Sigmoid colon (tissue), 7 donors: ENCODE measurements around the gene ERAL1. TPM values are rescaled to one million over a fixed set of nuclear protein-coding genes. Genes with fewer than 3 reads are reported as not detected.
"Not testable (repeated sequence)": the region's sequence is repeated elsewhere in the genome, so short reads cannot be mapped to it uniquely, and the experiment has no call there.

Source experiments
- DNase-seq: peaks from one replicate; pipeline ENCODE4 v3.0.0-alpha.2; 2019
- H3K27ac ChIP-seq, 4 donors: fragments of 200-600 bp; sonication (generic); one replicate each; pipeline ENCODE4 v1.5.1; 2016 to 2019; ENCODE audit warnings: mild to moderate bottlenecking in 1 of 4
- H3K27me3 ChIP-seq, 3 donors: fragments of 200-600 bp; sonication (generic); one replicate each; pipeline ENCODE4 v1.5.1; 2019; ENCODE audit warnings: mild to moderate bottlenecking in 1 of 3
- H3K36me3 ChIP-seq, 4 donors: fragments of 200-600 bp; sonication (generic); one replicate each; pipeline ENCODE4 v1.5.1; 2016 to 2019
- H3K4me1 ChIP-seq, 4 donors: fragments of 200-600 bp; sonication (generic); one replicate each; pipeline ENCODE4 v1.5.1; 2017 to 2019
- H3K4me3 ChIP-seq, 4 donors: fragments of 200-600 bp; sonication (generic); one replicate each; pipeline ENCODE4 v1.5.1; 2017 to 2019; ENCODE audit warnings: mild to moderate bottlenecking in 2 of 4, moderate library complexity in 1 of 4
- H3K9me3 ChIP-seq, 4 donors: fragments of 200-600 bp in 3 of 4; sonication (generic) in 3 of 4; one replicate each; pipeline versions ENCODE4 v1.5.1 to v1.6.1; 2013 to 2019
- EP300 ChIP-seq, 4 donors: sonication (generic); formaldehyde crosslinking; IDR thresholded peaks; one replicate each; pipeline ENCODE4 v1.6.1; 2017; ENCODE audit warnings: antibody characterized with exemption in 4 of 4
- POLR2A ChIP-seq, 2 donors: fragments of 450-650 bp; IDR thresholded peaks; one replicate each; pipeline ENCODE4 v1.6.1; 2016; ENCODE audit warnings: antibody characterized with exemption in 2 of 2, mild to moderate bottlenecking in 2 of 2, moderate library complexity in 2 of 2
- POLR2AphosphoS5 ChIP-seq, 4 donors: sonication (generic); formaldehyde crosslinking; IDR thresholded peaks; one replicate each; pipeline ENCODE4 v1.6.1; 2017; ENCODE audit warnings: antibody characterized with exemption in 4 of 4
- WGBS, 2 donors: extraction: QIAGEN DNeasy Blood & Tissue Kit; methylation state at CpG; one replicate each; pipeline ENCODE4 v1.1.7; 2013; 5-methylcytosine and 5-hydroxymethylcytosine counted together
- intact Hi-C: fragments of 100-400 bp; cut with DNase I; formaldehyde crosslinking; loops from one replicate; pipeline ENCODE4 v1.15.1; 2023
- polyA plus RNA-seq, 3 donors: library from polyadenylated mRNA; stranded (reverse); fragments of 200-250 nt; gene quantifications; one replicate each; pipeline ENCODE4 v1.2.3, GENCODE V29; 2013
- total RNA-seq, 4 donors: library from RNA; depleted of rRNA; stranded (reverse); fragments of >200 nt; gene quantifications; one replicate each; pipeline ENCODE4 v1.1.0, GENCODE V29; 2016
- TF ChIP-seq, protein P1 (sequence below), 4 experiments: fragments of 450-650 bp in 3 of 4; fragments of 200-600 bp in 1 of 4; IDR thresholded peaks; one replicate each; pipeline ENCODE4 v1.5.1; 2016 to 2019; ENCODE audit warnings: antibody characterized with exemption in 4 of 4, mild to moderate bottlenecking in 3 of 4, moderate library complexity in 2 of 4
- donor health status: healthy with polysubstance abuse.
- donor health status: Bipolar disorder and iron deficiency.
- donor health status: healthy.

The ERAL1 gene
- total and polyA plus RNA-seq, 7 donors, result 20.2 to 43.2 (median 34.6) TPM

DNA sequence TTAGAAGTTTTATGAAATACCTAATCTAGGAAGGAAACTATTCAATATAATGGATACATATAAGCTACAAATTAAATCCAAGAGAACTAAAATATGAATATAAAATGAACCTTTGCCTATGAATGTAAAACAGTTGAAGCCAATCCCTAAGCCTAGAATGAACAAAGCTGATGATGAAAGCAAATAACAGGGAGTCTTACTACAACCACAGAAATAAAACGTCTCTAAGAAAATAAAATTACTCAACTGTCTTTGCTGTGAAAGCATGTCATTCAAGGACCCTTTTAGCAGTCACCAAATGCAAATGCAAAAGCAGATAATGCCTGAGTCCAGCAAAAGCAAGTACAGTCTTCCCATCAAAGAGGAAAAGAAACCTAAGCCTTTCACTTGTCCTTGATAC, 35.2 kb upstream of the ERAL1 start:
- DNase-seq, result no peak
- no peak overlapping the region for H3K4me3 ChIP-seq
- intact Hi-C loops, result no loop called here
- no peaks in the 10 kb centered on the region for H3K36me3 ChIP-seq
- TF ChIP-seq EP300 (IDR thresholded peaks at IDR 0.05), result no peak
- TF ChIP-seq POLR2AphosphoS5 (IDR thresholded peaks at IDR 0.05), result no peak
- no peak for TF ChIP-seq POLR2A (IDR thresholded peaks at IDR 0.05)
- TF ChIP-seq, protein P1, sequence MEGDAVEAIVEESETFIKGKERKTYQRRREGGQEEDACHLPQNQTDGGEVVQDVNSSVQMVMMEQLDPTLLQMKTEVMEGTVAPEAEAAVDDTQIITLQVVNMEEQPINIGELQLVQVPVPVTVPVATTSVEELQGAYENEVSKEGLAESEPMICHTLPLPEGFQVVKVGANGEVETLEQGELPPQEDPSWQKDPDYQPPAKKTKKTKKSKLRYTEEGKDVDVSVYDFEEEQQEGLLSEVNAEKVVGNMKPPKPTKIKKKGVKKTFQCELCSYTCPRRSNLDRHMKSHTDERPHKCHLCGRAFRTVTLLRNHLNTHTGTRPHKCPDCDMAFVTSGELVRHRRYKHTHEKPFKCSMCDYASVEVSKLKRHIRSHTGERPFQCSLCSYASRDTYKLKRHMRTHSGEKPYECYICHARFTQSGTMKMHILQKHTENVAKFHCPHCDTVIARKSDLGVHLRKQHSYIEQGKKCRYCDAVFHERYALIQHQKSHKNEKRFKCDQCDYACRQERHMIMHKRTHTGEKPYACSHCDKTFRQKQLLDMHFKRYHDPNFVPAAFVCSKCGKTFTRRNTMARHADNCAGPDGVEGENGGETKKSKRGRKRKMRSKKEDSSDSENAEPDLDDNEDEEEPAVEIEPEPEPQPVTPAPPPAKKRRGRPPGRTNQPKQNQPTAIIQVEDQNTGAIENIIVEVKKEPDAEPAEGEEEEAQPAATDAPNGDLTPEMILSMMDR (IDR thresholded peaks at IDR 0.05), result no peak
- no peaks in the 10 kb centered on the region for H3K27me3 ChIP-seq
- WGBS, 2 donors, result 62 to 65% methylated on average over 1 of the region's 1 CpG
- no peaks in the 10 kb centered on the region for H3K4me1 ChIP-seq
- H3K9me3 ChIP-seq, result no peaks in the 10 kb centered on the region
- H3K27ac ChIP-seq, result no peak overlapping the region

- Histone ChIP-seq H3K36me3 (peaks cover 0 to 4% (median 0%) of the 10 kb centered on the region in 4 donors), H3K9me3 (no peaks in the 10 kb centered on the region), H3K27me3 (no peaks in the 10 kb centered on the region), H3K4me3 (no peak overlapping the region), H3K27ac (no peak overlapping the region), H3K4me1 (no peaks in the 10 kb centered on the region)
- 95 to 100% methylated on average over 1 of the region's 1 CpG for WGBS, 2 donors
- TF ChIP-seq POLR2AphosphoS5 (IDR thresholded peaks at IDR 0.05) (no peak), EP300 (IDR thresholded peaks at IDR 0.05) (no peak), POLR2A (IDR thresholded peaks at IDR 0.05) (no peak)
- TF ChIP-seq, protein P1 (IDR thresholded peaks at IDR 0.05), result no peak
- no peak for DNase-seq
- intact Hi-C loops, result loop anchor here (5.0 kb wide), 1 partner anchor 35 kb away; no protein-coding TSS in a partner anchor
These were observed 27.1 kb upstream of the ERAL1 start for GRCh38 chr17:28827672-28828071.

DNA sequence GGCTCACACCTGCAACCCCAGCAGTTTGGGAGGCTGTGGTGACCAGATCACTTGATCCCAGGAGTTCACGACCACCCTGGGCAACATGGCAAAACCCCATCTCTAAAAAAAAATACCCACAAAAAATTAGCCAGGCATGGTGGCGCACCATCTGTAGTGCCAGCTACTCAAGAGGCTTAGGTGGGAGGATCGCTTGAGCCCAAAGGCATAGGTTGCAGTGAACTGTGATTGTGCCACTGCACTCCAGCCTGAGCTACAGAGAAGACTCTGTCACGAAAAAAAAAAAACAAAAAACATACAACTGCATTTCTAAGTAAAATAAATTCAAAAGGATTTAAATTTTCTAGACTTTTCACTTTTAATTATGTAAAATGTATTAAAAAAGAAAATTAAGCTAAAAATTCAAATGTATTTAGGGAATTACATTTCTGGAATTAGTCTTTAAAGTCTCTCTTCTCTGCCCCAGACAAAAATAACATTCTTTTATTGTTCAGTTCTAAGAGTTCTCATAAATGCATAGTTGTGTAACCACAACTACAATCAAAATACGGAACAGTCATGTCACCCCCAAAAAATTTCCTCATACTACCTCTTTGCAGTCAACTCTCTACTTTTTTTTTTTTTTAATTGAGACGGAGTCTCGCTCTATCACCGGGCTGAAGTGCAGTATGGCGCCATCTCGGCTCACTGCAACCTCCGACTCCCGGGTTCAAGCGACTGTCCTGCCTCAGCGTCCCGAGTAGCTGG, 26.3 kb upstream of the ERAL1 start:
- no peak for TF ChIP-seq POLR2AphosphoS5 (IDR thresholded peaks at IDR 0.05)
- no peak for TF ChIP-seq EP300 (IDR thresholded peaks at IDR 0.05)
- TF ChIP-seq, protein P1 (IDR thresholded peaks at IDR 0.05), result no peak
- TF ChIP-seq POLR2A (IDR thresholded peaks at IDR 0.05), result no peak
- intact Hi-C loops, result loop anchor here (5.0 kb wide), 1 partner anchor 36 kb away; no protein-coding TSS in a partner anchor
- H3K4me3 ChIP-seq, result no peak overlapping the region
- peaks cover 0 to 4% (median 0%) of the 10 kb centered on the region in 4 donors for H3K36me3 ChIP-seq
- H3K9me3 ChIP-seq, result no peaks in the 10 kb centered on the region
- peak; percentile 28 for DNase-seq
- 94 to 95% methylated on average over 15 of the region's 15 CpGs for WGBS, 2 donors
- no peak overlapping the region for H3K27ac ChIP-seq
- H3K4me1 ChIP-seq, result no peaks in the 10 kb centered on the region
- no peaks in the 10 kb centered on the region for H3K27me3 ChIP-seq

DNA sequence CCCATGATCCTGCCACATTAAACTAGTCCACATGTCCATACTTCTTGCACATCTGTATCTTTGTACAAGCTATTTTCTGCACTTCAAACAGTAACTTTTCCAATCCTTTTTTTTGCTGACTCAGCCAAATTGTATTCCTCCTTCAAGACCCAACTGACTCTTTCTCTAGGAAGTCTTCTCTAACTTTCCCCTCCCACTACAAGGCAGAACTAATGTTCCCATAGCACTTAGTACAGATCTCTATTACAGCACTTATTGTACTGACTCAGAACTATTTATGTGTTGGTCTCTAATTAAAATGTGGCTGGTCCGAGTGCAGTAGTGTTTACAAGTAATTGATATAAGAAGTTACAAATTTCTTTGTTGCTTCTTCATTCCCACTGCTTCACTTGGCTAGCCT, 20.4 kb upstream of the ERAL1 start:
- H3K9me3 ChIP-seq, result no peaks in the 10 kb centered on the region
- no peak overlapping the region for H3K4me3 ChIP-seq
- no peak overlapping the region for H3K27ac ChIP-seq
- no peaks in the 10 kb centered on the region for H3K4me1 ChIP-seq
- no peak for DNase-seq
- intact Hi-C loops, result no loop called here
- 94 to 97% methylated on average over 1 of the region's 1 CpG for WGBS, 2 donors
- TF ChIP-seq POLR2A (IDR thresholded peaks at IDR 0.05), result no peak
- no peak for TF ChIP-seq EP300 (IDR thresholded peaks at IDR 0.05)
- TF ChIP-seq POLR2AphosphoS5 (IDR thresholded peaks at IDR 0.05), result no peak
- TF ChIP-seq, protein P1 (IDR thresholded peaks at IDR 0.05), result no peak
- peaks cover 0 to 4% (median 0%) of the 10 kb centered on the region in 4 donors for H3K36me3 ChIP-seq
- H3K27me3 ChIP-seq, result no peaks in the 10 kb centered on the region

GRCh38 chr17:28836541-28836940, 18.3 kb upstream of the ERAL1 start:
- H3K27ac ChIP-seq, intact Hi-C loops, H3K9me3 ChIP-seq, H3K27me3 ChIP-seq, H3K4me3 ChIP-seq, H3K36me3 ChIP-seq: not testable (repeated sequence)
- peaks cover 0 to 14% (median 3%) of the 10 kb centered on the region in 4 donors for H3K4me1 ChIP-seq
- DNase-seq, result peak; percentile 13
- 84 to 93% methylated on average over 10 of the region's 10 CpGs for WGBS, 2 donors
